GM03348 (cell line): Measurements from ENCODE around the gene PLCB3.
A peak's percentile ranks its signal among the peaks of the same experiment; 100 is the strongest.
"Not testable (repeated sequence)": the region's sequence is repeated elsewhere in the genome, so short reads cannot be mapped to it uniquely, and the experiment has no call there.

Experiments
- DNase-seq: peaks from one replicate; pipeline ENCODE4 v3.0.0; 2012; ENCODE audit warnings: low spot score

PLCB3 gene

DNA sequence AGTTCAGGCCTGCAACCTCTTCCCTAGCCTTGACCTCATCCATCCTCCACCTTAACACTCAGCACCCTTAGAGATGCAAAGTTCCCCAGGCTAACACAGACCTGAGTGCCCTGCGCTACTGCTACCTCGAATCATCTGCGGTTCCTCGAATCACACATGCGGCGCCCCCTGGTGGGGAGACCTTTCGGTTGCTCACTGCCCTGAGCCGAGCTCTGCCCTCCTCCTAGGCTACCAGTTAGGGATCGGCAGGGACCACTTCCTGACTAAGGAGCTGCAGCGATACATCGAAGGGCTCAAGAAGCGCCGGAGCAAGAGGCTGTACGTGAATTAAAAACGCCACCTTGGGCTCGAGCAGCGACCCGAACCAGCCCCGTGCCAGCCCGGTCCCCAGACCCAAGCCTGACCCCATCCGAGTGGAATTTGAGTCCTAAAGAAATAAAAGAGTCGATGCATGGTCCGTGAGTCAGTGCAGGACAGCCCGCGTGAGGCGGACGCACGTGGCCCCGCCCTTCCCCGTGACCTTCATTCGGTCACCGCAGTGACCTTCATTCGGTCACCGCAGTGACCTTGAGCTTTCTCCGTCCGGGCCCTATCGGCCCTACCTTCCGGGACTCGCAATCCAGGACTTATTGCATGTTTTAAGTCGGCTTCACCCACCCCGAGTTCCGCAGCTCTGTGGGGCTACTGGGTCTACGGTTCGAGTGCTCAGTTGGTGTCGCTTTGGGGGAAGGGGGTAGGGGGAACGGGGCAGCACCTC lies 53.2 kb downstream of the PLCB3 start:
- peak; percentile 87 for DNase-seq

DNA sequence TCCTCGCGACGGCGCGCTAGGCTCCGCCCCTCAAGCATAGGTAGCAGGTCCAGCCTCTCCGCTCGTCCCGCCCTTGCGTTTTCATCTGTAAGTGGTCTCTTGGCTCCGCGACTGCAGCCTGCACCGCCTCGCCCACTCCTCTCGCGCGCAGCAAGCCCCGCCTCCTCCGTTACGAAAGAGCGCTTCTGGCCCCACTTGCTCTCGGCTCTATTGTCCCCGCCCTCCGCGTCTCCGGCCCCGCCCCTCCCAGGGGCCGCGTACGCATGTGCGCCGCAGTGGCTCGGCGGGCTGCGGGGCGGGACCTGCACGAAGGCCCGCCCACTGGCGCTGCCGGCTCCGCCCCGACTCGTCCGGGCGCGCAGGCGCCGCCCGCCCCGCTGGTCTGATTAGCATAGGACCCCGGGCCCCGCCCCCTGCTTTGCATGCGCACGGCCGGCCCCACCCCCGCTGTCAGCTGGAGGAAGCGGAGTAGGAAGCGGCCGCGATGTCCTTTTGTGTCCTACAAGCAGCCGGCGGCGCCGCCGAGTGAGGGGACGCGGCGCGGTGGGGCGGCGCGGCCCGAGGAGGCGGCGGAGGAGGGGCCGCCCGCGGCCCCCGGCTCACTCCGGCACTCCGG lies 53.9 kb downstream of the PLCB3 start, which contains the start of gene ESRRA:
Gene ESRRA (plus strand): TSS at position 450 of the 616 bp plus-strand sequence. CDS start 1,656 bp downstream, outside the sequence.
- peak; percentile 100 for DNase-seq

DNA sequence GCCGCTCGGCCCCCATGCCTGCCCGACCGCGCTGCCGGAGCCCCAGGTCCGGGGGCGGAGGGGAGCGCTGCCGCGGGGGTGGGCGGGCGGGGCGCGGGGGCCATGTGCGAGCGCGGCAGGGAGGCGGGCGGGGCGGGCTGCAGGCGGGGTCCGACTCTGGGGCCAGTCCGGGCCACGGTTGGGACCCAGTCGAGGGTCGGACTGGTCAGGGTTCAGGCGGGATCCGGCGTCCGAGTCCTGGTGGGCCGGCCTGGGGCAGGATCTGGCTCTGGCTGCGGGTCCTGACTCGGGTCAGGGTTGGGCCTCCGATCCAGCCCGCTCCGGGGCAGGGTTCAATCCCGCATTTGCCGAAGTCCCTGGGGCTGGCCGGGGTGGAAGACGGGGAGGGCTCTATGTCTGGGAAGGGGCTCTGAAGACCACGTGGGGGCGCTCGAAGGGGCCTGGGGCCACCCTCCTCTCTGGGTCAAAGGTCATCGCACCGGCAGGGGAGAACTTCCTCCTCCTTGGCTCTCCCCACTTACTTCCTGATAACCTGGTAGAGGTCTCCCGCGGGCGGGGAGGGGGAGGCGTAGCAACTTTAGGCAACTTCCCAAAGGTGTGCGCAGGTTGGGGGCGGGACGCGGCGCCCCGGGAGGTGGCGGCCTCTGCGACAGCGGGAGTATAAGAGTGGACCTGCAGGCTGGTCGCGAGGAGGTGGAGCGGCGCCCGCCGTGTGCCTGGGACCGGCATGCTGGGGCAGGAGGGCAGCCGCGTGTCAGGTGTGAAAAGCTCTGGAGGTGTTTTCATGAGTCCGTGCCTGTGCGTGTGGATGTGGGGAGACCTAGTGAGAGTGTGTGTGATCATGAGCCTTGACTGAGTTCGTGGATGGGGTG lies 54.6 kb downstream of the PLCB3 start:
- DNase-seq = peak; percentile 32

DNA sequence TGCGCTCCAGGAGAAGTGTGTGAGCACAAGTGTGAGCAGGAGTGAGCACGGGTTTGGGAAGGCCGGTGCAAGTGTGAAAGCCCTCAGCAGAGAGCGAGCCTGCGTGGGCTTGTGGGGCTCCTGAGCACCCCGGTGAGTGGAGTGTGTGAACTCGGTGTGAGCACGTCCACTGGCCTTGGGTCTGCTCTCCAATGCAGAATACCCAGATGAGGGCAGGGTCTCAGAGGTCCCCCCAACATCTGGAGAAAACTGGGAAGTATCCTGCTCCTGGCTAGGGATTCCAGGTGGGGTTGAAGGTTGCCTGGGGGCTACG lies 55.2 kb downstream of the PLCB3 start:
- DNase-seq = no peak

DNA sequence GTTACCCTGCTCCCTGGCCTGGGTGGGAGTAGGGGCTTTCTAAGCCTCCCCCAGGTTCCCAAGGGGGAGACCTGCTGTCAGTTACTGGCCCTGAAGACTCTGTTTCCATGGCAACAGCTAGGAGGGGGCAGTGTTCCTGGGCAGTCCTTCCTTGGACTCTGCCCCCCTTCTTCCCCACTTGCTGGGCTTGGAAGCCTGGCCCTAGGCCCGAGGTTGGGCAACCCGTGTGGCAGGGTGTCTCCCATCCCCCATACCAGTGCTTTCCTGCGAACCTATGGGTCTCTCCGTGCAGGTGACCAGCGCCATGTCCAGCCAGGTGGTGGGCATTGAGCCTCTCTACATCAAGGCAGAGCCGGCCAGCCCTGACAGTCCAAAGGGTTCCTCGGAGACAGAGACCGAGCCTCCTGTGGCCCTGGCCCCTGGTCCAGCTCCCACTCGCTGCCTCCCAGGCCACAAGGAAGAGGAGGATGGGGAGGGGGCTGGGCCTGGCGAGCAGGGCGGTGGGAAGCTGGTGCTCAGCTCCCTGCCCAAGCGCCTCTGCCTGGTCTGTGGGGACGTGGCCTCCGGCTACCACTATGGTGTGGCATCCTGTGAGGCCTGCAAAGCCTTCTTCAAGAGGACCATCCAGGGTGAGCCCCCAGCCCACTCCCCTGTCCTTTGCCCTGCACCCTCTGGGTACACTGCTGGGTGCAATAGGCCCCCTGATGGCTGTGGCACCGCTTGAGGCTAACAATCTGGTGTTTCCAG lies 55.7 kb downstream of the PLCB3 start:
- DNase-seq = no peak

DNA sequence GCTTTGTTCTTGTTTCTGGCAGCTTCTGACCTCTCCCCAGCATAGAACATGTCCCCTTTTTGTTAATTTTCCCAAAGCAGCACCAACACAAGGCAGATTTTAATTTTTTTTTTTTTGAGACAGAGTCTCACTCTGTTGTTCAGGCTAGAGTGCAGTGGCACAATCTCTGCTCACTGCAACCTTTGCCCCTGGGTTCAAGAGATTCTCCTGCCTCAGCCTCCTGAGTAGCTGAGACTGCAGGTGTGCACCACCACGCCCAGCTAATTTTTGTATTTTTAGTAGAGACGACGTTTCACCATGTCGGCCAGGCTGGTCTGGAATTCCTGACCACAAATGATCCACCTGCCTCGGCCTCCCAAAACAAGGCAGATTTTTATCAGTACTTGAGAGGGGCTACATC lies 56.5 kb downstream of the PLCB3 start:
- not testable (repeated sequence) for DNase-seq

DNA sequence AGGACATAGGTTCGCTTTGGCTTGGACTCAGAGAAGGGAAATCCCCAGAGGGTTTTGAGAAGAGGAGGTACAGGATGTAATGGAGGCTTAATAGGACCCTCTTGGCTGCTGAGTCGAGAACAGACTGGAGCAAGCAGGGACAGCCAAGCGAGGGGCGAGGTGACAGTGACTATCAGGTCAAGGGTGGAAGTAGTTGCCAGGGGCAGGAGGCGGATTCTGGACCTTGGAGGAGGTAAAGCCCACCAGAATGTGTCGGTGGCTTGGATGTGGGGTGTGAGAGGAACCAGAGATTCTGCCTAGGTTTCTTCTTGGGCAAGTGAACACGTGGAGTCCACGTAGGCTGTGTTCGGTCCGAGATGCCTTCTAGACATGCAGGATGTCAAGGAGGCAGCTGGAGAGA lies 61.6 kb downstream of the PLCB3 start:
- DNase-seq = no peak

DNA sequence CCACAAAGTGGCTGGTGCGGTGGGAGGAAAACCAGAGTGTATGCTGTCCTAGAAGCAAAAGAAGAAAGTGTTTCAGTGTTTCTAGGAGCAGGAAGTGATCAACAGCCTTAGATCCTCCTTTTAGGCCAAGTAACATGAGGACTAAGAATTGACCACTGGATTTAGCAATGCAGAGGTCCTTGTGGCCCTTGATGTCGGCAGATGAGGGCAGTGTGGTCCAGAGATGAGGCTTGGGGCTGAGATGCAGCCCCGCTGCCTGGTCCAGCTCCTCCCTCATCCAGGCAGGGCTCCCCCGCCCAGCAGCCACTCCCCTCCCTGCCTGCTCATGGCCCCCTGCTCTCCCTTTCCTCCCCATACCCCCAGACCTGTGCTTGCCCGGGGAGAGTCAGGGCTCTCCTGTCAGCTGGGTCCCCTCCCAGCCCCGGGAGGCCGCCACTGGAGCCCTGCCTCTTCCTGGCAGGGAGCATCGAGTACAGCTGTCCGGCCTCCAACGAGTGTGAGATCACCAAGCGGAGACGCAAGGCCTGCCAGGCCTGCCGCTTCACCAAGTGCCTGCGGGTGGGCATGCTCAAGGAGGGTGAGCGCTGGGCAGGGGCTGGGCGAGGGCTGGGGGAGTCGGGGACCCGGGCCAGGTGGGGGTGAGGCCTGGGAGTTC lies 62.3 kb downstream of the PLCB3 start:
- DNase-seq = peak; percentile 57

DNA sequence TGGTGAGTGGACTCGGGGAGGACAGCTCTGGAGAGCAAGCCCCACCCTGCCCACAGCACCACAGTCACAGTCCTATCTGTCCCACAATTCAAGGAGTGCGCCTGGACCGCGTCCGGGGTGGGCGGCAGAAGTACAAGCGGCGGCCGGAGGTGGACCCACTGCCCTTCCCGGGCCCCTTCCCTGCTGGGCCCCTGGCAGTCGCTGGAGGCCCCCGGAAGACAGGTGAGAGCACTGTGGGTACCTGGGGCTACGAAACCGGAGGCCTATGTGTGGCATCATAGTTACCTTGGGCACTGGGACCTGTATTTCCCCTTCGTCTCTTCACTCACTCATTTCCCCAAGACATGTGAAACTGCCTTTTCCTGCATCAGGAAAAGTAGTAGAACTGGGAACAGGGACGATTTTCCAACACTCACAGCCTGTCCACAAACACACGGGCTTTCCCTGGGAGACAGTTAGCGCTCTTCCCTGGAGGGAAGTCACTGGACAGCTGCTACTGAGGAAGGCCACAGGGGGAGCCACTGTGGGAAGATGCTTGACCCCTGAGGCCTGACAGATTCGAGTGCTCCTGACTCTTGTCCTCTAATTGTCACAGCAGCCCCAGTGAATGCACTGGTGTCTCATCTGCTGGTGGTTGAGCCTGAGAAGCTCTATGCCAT lies 62.9 kb downstream of the PLCB3 start:
- no peak for DNase-seq

DNA sequence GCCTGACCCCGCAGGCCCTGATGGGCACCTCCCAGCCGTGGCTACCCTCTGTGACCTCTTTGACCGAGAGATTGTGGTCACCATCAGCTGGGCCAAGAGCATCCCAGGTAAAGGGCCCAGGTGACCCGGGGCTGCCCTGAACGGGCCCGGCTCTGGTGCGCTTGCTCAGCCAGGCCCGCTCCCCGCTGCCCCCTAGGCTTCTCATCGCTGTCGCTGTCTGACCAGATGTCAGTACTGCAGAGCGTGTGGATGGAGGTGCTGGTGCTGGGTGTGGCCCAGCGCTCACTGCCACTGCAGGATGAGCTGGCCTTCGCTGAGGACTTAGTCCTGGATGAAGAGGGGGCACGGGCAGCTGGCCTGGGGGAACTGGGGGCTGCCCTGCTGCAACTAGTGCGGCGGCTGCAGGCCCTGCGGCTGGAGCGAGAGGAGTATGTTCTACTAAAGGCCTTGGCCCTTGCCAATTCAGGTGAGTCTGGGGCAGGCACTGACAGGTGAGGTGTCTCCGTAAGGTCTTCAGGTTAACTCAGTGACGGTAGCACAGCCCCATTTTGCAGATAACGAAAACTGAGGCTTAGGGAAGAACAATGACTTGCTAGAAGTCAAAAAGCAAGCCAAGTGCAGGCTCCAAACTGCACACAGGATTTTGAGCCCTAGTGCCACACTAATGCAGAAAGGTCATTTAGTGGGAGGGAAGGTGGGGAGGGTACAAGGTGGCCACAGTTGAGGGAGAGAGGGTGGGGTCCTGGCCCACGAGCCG lies 63.7 kb downstream of the PLCB3 start:
- no peak for DNase-seq

DNA sequence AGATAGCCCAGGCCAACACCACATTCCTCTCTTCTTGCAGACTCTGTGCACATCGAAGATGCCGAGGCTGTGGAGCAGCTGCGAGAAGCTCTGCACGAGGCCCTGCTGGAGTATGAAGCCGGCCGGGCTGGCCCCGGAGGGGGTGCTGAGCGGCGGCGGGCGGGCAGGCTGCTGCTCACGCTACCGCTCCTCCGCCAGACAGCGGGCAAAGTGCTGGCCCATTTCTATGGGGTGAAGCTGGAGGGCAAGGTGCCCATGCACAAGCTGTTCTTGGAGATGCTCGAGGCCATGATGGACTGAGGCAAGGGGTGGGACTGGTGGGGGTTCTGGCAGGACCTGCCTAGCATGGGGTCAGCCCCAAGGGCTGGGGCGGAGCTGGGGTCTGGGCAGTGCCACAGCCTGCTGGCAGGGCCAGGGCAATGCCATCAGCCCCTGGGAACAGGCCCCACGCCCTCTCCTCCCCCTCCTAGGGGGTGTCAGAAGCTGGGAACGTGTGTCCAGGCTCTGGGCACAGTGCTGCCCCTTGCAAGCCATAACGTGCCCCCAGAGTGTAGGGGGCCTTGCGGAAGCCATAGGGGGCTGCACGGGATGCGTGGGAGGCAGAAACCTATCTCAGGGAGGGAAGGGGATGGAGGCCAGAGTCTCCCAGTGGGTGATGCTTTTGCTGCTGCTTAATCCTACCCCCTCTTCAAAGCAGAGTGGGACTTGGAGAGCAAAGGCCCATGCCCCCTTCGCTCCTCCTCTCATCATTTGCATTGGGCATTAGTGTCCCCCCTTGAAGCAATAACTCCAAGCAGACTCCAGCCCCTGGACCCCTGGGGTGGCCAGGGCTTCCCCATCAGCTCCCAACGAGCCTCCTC lies 64.6 kb downstream of the PLCB3 start:
- not testable (repeated sequence) for DNase-seq

DNA sequence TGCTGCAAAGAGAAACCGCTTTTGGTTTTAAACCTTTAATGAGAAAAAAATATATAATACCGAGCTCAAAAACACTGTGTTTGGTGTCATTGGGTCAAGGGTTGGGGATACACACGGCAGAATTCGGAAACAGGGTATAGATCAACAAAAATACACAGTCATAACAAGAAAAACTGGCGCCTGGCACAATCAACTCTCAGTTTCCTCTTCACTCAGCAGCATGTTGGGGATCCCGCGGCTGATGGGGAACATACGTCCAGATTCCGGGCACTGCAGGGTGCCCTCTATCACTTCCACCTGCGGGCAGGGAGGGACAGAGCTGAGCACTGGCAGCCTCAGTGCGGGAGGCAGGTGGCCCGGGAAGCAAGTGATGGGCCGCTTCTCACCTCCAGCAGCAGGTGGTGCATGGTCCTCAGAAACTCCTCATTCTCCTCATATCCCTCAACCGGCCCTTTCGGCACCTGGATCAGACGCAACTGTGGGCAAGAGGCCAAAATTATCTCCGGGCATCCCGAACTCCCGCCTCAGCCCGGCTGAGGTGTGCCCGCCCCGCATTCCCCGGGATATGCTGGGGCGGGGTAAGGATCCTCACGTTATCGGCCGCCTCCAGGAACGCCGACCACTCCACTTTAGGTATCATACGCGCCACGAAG lies 65.5 kb downstream of the PLCB3 start:
- no peak for DNase-seq

DNA sequence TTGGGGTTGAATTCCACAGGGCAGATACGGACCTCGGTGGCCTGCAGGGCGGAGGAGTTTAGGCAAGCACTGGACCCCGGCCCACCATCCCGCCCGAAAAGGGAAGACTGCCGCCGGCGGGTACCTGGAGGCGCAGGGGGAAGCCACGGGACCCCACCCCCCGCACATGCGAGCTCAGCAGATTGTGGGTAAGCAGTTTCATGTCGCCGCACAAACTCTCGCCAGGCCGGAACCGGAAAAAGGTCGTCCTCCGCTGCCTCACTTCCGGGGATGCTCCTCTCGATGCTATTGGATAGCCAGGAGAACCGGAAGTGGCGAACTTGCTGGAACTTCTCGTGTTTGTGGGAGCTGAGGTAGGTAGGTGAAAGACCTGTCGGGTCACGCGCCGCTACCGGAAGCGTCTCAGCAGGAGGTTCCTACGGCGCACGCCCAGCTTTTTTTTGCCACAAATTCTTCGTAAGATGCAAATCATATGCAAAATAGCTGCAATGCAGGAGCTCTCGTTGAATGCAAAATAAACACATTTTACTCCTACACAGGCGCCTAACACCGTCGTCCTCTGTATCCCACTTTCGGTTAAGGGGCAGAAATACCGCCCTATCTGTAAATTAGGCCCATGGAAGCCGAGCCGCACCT lies 66.1 kb downstream of the PLCB3 start, which contains the start of gene TRMT112:
Gene TRMT112 (minus strand): TSS at position 235 of the 636 bp plus-strand sequence. CDS start 33 bp downstream, at position 202.
- DNase-seq = peak; percentile 92

DNA sequence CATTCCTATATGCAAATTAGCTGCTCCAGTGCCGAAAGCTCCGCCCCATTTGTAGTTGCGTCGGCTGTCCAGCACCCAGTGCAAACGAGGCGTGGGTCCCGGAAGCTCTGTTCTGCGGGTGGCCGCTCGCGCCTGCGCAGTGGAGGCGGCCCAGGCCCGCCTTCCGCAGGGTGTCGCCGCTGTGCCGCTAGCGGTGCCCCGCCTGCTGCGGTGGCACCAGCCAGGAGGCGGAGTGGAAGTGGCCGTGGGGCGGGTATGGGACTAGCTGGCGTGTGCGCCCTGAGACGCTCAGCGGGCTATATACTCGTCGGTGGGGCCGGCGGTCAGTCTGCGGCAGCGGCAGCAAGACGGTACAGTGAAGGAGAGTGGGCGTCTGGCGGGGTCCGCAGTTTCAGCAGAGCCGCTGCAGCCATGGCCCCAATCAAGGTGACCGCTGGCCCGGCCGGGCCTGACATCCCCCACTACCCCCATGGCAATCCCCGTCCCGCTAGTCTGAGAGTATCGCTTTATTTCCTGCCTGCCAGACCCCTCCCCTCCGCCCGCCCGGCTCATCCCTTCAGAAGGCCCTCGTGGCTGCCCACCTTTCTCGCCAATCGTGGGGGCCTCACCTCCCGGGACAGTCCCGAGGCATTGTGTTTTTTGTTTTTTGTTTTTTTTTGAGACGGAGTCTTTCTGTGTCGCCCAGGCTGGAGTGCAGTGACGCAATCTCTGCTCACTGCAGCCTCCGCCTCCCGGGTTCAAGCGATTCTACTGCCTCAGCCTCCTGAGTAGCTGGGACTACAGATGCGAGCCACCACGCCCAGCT lies 66.8 kb downstream of the PLCB3 start, which contains the start of gene PRDX5:
Gene PRDX5 (plus strand): TSS at position 161 of the 805 bp plus-strand sequence. CDS start 95 bp downstream, at position 256.
- peak; percentile 98 for DNase-seq
